COLO668 (cell line): ENCODE data around the gene APOBEC3B.
"Not testable (repeated sequence)": the region's sequence is repeated elsewhere in the genome, so short reads cannot be mapped to it uniquely, and the experiment has no call there.

Experiments used
- DNase-seq: peaks from one replicate; lab custom pipeline; 2025; ENCODE audit not compliant: unreplicated experiment; lab: John Stamatoyannopoulos, UW

Gene APOBEC3B

DNA sequence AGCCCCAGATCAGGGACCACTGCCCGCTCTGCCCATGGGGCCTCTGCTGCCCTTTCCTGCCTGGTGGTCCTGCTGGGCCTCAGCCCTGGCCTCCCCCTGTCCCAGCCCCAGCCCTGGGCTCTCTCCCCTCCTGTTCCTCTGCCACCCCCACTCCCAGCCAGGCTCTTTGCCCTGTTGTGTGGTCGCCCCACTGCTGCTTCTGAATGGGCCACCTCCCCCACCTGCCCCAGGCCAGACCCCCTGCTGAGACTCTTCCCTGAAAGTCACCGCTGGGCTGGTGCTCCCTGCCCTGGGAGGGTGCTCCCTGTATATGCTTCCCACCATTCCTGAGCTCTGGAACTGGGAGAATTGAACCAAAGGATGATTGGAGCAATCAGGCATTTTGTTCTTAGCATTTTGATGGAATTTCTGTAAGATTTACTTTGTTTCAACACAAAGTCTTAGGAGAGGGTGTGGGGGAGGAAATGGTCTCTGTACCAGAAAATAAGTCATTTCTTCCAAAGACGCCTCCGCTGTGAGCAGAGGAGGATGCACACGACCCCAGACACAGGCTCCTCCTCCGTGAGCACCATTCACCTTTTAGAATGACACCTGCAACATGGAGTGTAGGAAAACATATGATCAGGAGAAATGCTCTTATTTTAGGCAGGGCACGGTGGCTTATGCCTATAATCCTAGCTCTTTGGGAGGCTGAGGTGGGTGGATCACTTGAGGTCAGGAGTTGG is 5.2 kb downstream of the APOBEC3B start:
- DNase-seq, result peak; percentile 6

DNA sequence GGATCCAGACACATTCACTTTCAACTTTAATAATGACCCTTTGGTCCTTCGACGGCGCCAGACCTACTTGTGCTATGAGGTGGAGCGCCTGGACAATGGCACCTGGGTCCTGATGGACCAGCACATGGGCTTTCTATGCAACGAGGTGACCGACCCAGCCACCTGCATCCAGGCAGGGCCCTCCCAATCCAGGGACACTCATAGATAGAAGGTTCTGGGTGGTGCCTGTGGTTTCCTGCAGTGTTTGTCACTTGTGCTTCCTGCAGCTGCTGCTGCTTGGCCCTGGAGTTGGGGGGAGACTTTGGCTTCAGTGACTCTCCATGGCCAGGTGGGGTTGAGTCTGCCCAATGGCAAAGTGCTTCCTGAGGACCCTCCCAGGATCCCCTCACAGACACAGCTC is 7.3 kb downstream of the APOBEC3B start:
- DNase-seq, result peak; percentile 13

- peak; percentile 78 for DNase-seq
Measured at GRCh38 chr22:38992871-38993371, 10.8 kb downstream of the APOBEC3B start.

DNA sequence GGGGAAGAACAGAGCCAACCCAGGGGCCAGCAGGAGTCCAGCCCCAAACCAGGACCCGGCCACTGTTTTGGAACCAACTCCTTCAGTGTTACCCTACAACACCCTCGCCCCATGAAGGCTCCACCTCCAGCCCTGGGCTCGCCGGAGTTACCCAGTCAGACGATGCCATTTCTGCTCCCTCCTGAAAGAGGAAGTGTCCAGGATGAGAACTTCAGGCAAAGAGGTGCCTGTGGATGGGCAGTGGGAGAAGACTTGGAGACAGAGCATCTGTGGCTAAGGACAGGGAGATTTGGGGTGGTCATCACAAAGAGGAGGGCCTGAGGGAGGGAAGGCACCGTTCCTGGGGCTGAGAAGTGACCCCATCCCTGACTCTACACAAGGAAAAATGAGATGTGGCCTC is 14.0 kb downstream of the APOBEC3B start:
- DNase-seq, result no peak

DNA sequence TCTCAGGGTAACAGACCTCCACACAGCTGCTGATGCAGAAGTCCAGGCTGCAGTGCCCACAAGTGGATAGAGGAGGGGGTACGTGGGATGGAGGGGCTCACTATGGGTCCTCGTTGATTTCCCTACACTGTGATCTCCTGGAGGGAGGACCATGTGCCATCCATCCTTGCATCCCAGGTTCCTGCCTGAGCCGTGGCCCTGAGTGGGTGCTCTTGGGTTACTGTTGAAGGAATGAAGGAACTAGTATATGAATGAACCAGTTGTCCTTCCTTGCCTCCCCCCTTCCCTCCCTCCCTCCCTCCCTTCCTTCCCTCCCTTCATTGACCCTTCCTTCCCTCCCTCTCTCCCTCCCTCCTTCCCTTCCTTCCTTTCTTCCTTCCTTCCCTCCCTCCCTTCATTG is 15.4 kb downstream of the APOBEC3B start:
- no peak for DNase-seq

- peak; percentile 70 for DNase-seq
Measured at GRCh38 chr22:39003165-39003638, 21.1 kb downstream of the APOBEC3B start.

- no peak for DNase-seq
Measured at GRCh38 chr22:39007177-39007576, 25.0 kb downstream of the APOBEC3B start.

GRCh38 chr22:39008271-39008850 is 26.2 kb downstream of the APOBEC3B start:
- not testable (repeated sequence) for DNase-seq

GRCh38 chr22:39010946-39011345 is 28.8 kb downstream of the APOBEC3B start:
- DNase-seq, result no peak

DNA sequence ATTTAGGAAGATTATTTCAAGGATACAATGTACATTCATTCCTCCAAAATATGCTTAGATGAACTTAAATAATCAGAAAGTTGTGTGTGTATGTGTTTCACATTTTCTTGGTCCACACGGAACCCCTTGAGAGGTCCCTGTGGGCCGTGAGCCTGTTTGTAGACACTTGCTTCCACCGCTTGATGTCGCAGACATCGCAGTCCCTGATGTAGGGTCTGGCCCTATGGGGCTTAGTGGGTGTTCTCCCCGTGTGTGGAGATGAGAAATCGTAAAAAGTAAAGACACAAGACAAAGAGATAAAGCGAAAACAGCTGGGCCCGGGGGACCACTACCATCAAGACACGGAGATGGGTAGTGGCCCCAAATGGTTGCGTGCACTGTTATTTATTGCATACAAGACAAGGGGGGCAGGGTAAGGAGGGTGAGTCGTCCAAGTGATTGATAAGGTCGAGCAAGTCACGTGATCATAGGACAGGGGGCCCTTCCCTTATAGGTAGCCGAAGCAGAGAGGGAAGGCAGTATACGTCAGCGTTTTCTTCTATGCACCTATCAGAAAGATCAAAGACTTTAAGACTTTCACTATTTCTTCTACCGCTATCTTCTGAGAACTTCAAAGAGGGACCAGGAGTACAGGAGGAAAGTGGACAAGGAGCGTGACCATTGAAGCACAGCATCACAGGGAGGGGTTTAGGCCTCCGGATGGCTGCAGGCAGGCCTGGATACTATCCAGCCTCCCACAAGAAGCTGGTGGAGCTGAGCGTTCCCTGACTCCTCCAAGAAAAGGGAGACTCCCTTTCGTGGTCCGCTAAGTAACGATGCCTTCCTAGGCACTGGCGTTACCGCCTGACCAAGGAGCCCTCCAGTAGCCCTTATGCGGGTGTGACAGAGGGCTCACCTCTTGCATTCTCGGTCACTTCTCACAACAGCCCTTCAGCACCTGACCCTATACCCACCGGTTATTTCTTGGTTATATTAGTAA is 30.7 kb downstream of the APOBEC3B start:
- no peak for DNase-seq

- not testable (repeated sequence) for DNase-seq
Measured at GRCh38 chr22:39013561-39013941, 31.4 kb downstream of the APOBEC3B start.

DNA sequence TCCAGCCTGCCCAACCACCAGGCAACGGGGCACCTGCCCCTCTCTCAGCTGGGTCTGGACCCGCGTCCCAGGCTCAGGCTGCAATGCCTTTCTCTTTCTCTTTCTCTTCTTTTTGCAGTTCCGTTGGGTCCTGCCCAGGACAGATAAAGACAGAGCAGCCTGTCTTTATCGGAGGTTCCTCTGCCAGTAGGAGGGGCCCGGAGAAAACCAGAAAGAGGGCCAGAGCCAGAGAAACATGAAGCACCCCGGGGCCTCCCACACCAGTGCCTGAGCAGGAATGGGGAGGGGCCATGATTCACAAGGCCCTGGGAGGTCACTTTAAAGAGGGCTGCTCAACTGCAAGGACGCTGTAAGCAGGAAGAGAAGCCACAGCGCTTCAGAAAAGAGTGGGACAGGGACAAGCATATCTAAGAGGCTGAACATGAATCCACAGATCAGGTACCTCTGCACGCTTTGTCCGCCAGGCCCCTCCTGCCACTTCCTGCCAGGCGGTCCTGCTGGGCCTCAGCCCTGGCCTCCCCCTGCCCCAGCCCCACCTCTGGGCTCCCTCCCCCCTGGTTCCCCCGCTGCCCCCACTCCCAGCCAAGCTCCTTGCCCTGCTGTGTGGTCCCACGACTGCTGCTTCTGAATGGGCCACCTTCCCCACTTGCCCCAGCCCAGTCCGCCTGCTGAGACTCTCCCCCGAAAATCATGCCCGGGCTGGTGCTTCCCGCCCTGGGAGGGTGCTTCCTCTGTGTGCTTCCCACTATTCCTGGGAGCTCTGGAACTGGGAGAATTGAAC is 32.0 kb downstream of the APOBEC3B start, which contains the start of gene APOBEC3C:
APOBEC3C (plus strand) TSS at position 316 of the 781 bp plus-strand sequence; CDS start at position 422, 106 bp downstream.
- DNase-seq, result no peak

DNA sequence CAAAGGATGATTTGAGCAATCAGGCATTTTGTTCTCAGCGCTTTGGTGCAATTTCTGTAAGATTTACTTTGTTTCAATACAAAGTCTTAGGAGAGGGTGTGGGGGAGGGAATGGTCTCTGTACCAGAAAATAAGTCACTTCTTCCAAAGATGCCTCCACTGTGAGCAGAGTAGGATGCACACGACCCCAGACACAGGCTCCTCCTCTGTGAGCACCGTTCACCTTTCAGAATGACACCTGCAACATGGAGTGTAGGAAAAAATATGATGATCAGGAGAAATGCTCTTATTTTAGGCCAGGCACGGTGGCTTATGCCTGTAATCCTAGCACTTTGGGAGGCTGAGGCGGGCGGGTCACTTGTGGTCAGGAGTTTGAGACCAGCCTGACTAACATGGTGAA is 32.6 kb downstream of the APOBEC3B start:
- not testable (repeated sequence) for DNase-seq

DNA sequence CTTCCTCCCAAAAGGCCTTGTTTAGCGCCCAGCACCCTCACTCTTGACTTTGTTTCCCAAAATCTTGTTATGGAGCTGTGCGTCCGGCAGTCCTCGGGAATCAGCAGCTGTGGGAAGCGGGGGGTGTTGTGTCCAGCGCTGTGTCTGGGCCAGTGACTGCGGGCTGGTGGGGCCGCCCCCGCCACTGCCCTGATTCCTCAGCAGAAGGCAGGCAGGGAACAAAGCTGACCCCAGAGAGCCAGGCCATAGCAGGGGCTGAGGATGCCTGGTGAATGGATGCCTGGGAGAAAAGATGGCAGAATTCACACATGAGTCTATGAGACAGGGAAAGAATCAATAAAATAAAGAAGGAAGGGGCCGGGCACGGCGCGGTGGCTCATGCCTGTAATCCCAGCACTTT is 34.4 kb downstream of the APOBEC3B start:
- no peak for DNase-seq

GRCh38 chr22:39017596-39018365 is 35.6 kb downstream of the APOBEC3B start:
- DNase-seq, result no peak

- DNase-seq, result not testable (repeated sequence)
Measured at GRCh38 chr22:39020021-39020651, 38.0 kb downstream of the APOBEC3B start.

DNA sequence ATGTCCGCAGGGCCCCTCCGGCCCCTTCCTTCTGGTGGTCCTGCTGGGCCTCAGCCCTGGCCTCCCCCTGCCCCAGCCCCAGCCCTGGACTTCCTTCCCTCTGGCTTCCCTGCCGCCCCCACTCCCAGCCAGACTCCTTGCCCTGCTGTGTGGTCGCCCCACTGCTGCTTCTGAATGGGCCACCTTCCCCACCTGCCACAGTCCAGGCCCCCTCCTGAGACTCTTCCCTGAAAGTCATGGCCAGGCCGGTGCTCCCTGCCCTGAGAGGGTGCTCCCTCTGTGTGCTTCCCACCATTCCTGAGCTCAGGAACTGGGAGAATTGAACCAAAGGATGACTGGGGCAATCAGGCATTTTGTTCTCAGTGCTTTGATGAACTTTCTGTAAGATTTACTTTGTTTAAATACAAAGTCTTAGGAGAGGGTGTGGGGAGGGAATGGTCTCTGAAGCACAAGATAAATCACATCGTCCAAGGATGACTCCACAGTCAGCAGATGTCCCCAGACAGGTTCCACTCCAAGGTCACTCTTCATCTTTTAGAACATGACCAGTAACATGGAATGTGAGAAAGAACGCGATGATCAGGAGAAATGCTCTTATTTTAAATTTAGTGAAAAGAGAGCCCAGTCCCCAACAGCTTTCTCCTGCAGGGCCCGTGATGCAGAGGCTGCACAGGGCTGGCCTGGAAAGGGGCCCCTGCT is 39.6 kb downstream of the APOBEC3B start:
- DNase-seq, result no peak

- no peak for DNase-seq
Measured at GRCh38 chr22:39024519-39025308, 42.6 kb downstream of the APOBEC3B start.
